ENCODE results near the gene FRG1.
"Not testable (repeated sequence)": the region's sequence is repeated elsewhere in the genome, so short reads cannot be mapped to it uniquely, and the experiment has no call there.

The FRG1 gene

GRCh38 chr4:189940178-189941004 is at the start of gene FRG1:
Gene FRG1, plus strand, starts transcription at chr4:189940872. Its CDS starts 138 bp downstream, at chr4:189941010.
- no peak for DNase-seq

GRCh38 chr4:189897667-189898066 is 43.0 kb upstream of the FRG1 start:
- no peak for DNase-seq

- not testable (repeated sequence) for DNase-seq
Measured at GRCh38 chr4:189899481-189900015, 41.1 kb upstream of the FRG1 start.

- not testable (repeated sequence) for DNase-seq
Measured at GRCh38 chr4:189904420-189905027, 36.1 kb upstream of the FRG1 start.

- DNase-seq: no peak
Measured at GRCh38 chr4:189912170-189912569, 28.5 kb upstream of the FRG1 start.

GRCh38 chr4:189917161-189917891 is 23.3 kb upstream of the FRG1 start:
- no peak for DNase-seq

- DNase-seq: no peak
Measured at GRCh38 chr4:189921058-189921457, 19.6 kb upstream of the FRG1 start.

- DNase-seq: not testable (repeated sequence)
Measured at GRCh38 chr4:189926742-189927141, 13.9 kb upstream of the FRG1 start.

- no peak for DNase-seq
Measured at GRCh38 chr4:189941005-189941450, 356 bp downstream of the FRG1 start.

GRCh38 chr4:189942412-189942811 is 1.7 kb downstream of the FRG1 start:
- DNase-seq: not testable (repeated sequence)

- DNase-seq: not testable (repeated sequence)
Measured at GRCh38 chr4:189944077-189944476, 3.4 kb downstream of the FRG1 start.

GRCh38 chr4:189946906-189947305 is 6.2 kb downstream of the FRG1 start:
- not testable (repeated sequence) for DNase-seq

GRCh38 chr4:189948486-189948885 is 7.8 kb downstream of the FRG1 start:
- DNase-seq: not testable (repeated sequence)

GRCh38 chr4:189969291-189969690 is 28.6 kb downstream of the FRG1 start:
- DNase-seq: not testable (repeated sequence)

- DNase-seq: no peak
Measured at GRCh38 chr4:189973646-189974045, 33.0 kb downstream of the FRG1 start.

GRCh38 chr4:189974056-189974455 is 33.4 kb downstream of the FRG1 start:
- no peak for DNase-seq

GRCh38 chr4:189979196-189980047 is 38.8 kb downstream of the FRG1 start:
- DNase-seq: no peak

- not testable (repeated sequence) for DNase-seq
Measured at GRCh38 chr4:189980292-189980691, 39.6 kb downstream of the FRG1 start.

GRCh38 chr4:189981970-189982369 is 41.3 kb downstream of the FRG1 start:
- no peak for DNase-seq

- not testable (repeated sequence) for DNase-seq
Measured at GRCh38 chr4:189983916-189984526, 43.3 kb downstream of the FRG1 start.

GRCh38 chr4:189984661-189985060 is 44.0 kb downstream of the FRG1 start:
- DNase-seq: not testable (repeated sequence)
